PC-3 (cell line): ENCODE data around the gene ABCD4. TPM values are rescaled to one million over a fixed set of nuclear protein-coding genes. Genes with fewer than 3 reads are reported as not detected.

Experiments used
- ATAC-seq: fragments of 200-7000 bp; cut with Tn5 transposase; 2 replicates; pipeline ENCODE4 v1.9.1; 2020; ENCODE audit warnings: mild to moderate bottlenecking, moderate library complexity
- BruUV-seq: library from RNA; stranded (reverse); fragments of 400-500 nt; replicated peaks from 2 replicates; lab custom pipeline; 2021; lab: Mats Ljungman, UMichigan
- CTCF ChIA-PET: fragments of 300-600 bp; sonication (Branson Sonifier 250); formaldehyde crosslinking; loops from one replicate; lab custom pipeline; 2022; ENCODE audit warnings: antibody characterized with exemption; lab: Charles Lee
- POLR2A ChIA-PET: fragments of 300-600 bp; sonication (Branson Sonifier 250); formaldehyde crosslinking; loops from one replicate; lab custom pipeline; 2022; ENCODE audit warnings: antibody characterized with exemption; ENCODE audit not compliant: unreplicated experiment; lab: Charles Lee
- DNase-seq: peaks from one replicate; pipeline ENCODE4 v3.0.0-alpha.2; 2015
- H2AFZ ChIP-seq: fragments of 300-600 bp; sonication (generic); 2 replicates; pipeline ENCODE4 v1.6.0; 2016; ENCODE audit warnings: antibody characterized with exemption, low read length
- H3F3A ChIP-seq: fragments of 300-600 bp; sonication (generic); one replicate; pipeline ENCODE4 v1.6.0; 2017; ENCODE audit warnings: antibody characterized with exemption, low read length, control low read depth, mild to moderate bottlenecking; ENCODE audit not compliant: unreplicated experiment
- H3K27ac ChIP-seq: fragments of 300-600 bp; sonication (generic); 2 replicates; pipeline ENCODE4 v1.5.1; 2016; ENCODE audit warnings: mild to moderate bottlenecking, low read length
- H3K27me3 ChIP-seq: fragments of 300-600 bp; sonication (generic); 2 replicates; pipeline ENCODE4 v1.6.1; 2016; ENCODE audit warnings: low read length, mixed read lengths
- H3K36me3 ChIP-seq: fragments of 300-600 bp; sonication (generic); 2 replicates; pipeline ENCODE4 v1.6.1; 2016; ENCODE audit warnings: low read depth, mixed run types, low read length, mixed read lengths
- H3K4me1 ChIP-seq: fragments of 300-600 bp; sonication (generic); 2 replicates; pipeline ENCODE4 v1.5.1; 2016; ENCODE audit warnings: low read length; ENCODE audit not compliant: insufficient read depth
- H3K4me2 ChIP-seq: fragments of 300-600 bp; sonication (generic); 2 replicates; pipeline ENCODE4 v1.6.0; 2016; ENCODE audit warnings: low read length
- H3K4me3 ChIP-seq: fragments of 300-600 bp; sonication (generic); 2 replicates; pipeline ENCODE4 v1.5.1; 2016; ENCODE audit warnings: mild to moderate bottlenecking, low read length, mixed read lengths
- H3K79me2 ChIP-seq: fragments of 300-600 bp; sonication (generic); 2 replicates; pipeline ENCODE4 v1.6.1; 2017; ENCODE audit warnings: low read length, mixed read lengths
- H3K9ac ChIP-seq: fragments of 300-600 bp; sonication (generic); 2 replicates; pipeline ENCODE4 v1.6.0; 2016; ENCODE audit warnings: mild to moderate bottlenecking, low read length
- H3K9me2 ChIP-seq: fragments of 300-600 bp; sonication (generic); replicated peaks from 2 replicates; pipeline ENCODE4 v1.6.1; 2016; ENCODE audit warnings: mixed run types, low read length, mixed read lengths
- H3K9me3 ChIP-seq: fragments of 300-600 bp; sonication (generic); 2 replicates; pipeline ENCODE4 v1.6.1; 2016; ENCODE audit warnings: low read length, mixed read lengths
- H4K20me1 ChIP-seq: fragments of 300-600 bp; sonication (generic); 2 replicates; pipeline ENCODE4 v1.6.1; 2016; ENCODE audit warnings: low read length, mixed read lengths
- CTCF ChIP-seq: fragments of 300-600 bp; sonication (generic); conservative IDR thresholded peaks from 2 replicates; pipeline ENCODE4 v1.5.1; 2017; ENCODE audit warnings: antibody characterized with exemption, low read depth, mild to moderate bottlenecking, low read length
- EZH2 ChIP-seq: fragments of 300-600 bp; sonication (generic); IDR thresholded peaks from one replicate; pipeline ENCODE4 v1.6.1; 2017; ENCODE audit warnings: antibody characterized with exemption, mild to moderate bottlenecking, low read length; ENCODE audit not compliant: unreplicated experiment
- EZH2phosphoT487 ChIP-seq: fragments of 300-600 bp; sonication (generic); IDR thresholded peaks from 2 replicates; pipeline ENCODE4 v1.6.1; 2018; ENCODE audit warnings: mild to moderate bottlenecking, antibody characterized with exemption, low read length, borderline replicate concordance
- intact Hi-C: fragments of 100-400 bp; cut with micrococcal nuclease; formaldehyde crosslinking; loops from 2 replicates; pipeline ENCODE4 v1.9.0; 2023
- total RNA-seq: library from RNA; depleted of rRNA; stranded (reverse); fragments of >200 nt; gene quantifications from 2 replicates; pipeline ENCODE4 v1.2.3, GENCODE V29; 2014

Gene ABCD4
- total RNA-seq, 1 experiment from 2014 or later = 27.1 TPM

- intact Hi-C loops = no loop called here
- ChIA-PET POLR2A (no interaction called here), CTCF (no interaction called here)
- Histone ChIP-seq H2AFZ (no peak overlapping the region), H4K20me1 (no peaks in the 10 kb centered on the region), H3K79me2 (no peaks in the 10 kb centered on the region), H3K9ac (no peak overlapping the region), H3K9me2 (no peaks in the 10 kb centered on the region), H3F3A (no peaks in the 10 kb centered on the region), H3K9me3 (no peaks in the 10 kb centered on the region), H3K27me3 (peaks cover 28% of the 10 kb centered on the region), H3K4me1 (no peaks in the 10 kb centered on the region), H3K4me3 (no peak overlapping the region), H3K4me2 (no peak overlapping the region), H3K27ac (no peak overlapping the region), H3K36me3 (no peaks in the 10 kb centered on the region)
- DNase-seq (no peak), ATAC-seq (no peak)
- no peak for TF ChIP-seq CTCF
- TF ChIP-seq EZH2 = no peak
- BruUV-seq = no TSS peak
These were observed 56.2 kb downstream of the ABCD4 start for GRCh38 chr14:74246542-74246941.

GRCh38 chr14:74245292-74245691 lies 57.4 kb downstream of the ABCD4 start:
- H3K4me1 ChIP-seq = no peaks in the 10 kb centered on the region
- H3F3A ChIP-seq = no peaks in the 10 kb centered on the region
- H3K27me3 ChIP-seq = peaks cover 41% of the 10 kb centered on the region
- no peak overlapping the region for H3K27ac ChIP-seq
- DNase-seq = no peak
- POLR2A ChIA-PET = no interaction called here
- H3K36me3 ChIP-seq = no peaks in the 10 kb centered on the region
- no peak overlapping the region for H3K9ac ChIP-seq
- H3K4me3 ChIP-seq = no peak overlapping the region
- CTCF ChIA-PET = no interaction called here
- intact Hi-C loops = no loop called here
- H2AFZ ChIP-seq = no peak overlapping the region
- BruUV-seq = no TSS peak
- H3K9me2 ChIP-seq = no peaks in the 10 kb centered on the region
- TF ChIP-seq EZH2phosphoT487 = no peak
- no peak for TF ChIP-seq EZH2
- TF ChIP-seq CTCF = no peak
- H4K20me1 ChIP-seq = no peaks in the 10 kb centered on the region
- no peaks in the 10 kb centered on the region for H3K9me3 ChIP-seq
- ATAC-seq = no peak
- no peak overlapping the region for H3K4me2 ChIP-seq
- H3K79me2 ChIP-seq = no peaks in the 10 kb centered on the region

- Histone ChIP-seq H3K79me2 (no peaks in the 10 kb centered on the region), H3K36me3 (no peaks in the 10 kb centered on the region), H3K4me3 (no peak overlapping the region), H2AFZ (no peak overlapping the region), H4K20me1 (no peaks in the 10 kb centered on the region), H3K27me3 (peaks cover 44% of the 10 kb centered on the region), H3K9ac (no peak overlapping the region), H3K4me1 (no peaks in the 10 kb centered on the region), H3F3A (no peaks in the 10 kb centered on the region), H3K4me2 (no peak overlapping the region), H3K9me2 (no peaks in the 10 kb centered on the region), H3K27ac (no peak overlapping the region), H3K9me3 (no peaks in the 10 kb centered on the region)
- BruUV-seq = no TSS peak
- intact Hi-C loops = no loop called here
- no peak for DNase-seq
- TF ChIP-seq EZH2phosphoT487 (no peak), CTCF (peak; percentile 41; the same call in 1 of the 2 replicates)
- CTCF ChIA-PET = no interaction called here
- POLR2A ChIA-PET = no interaction called here
- 0 out of 2 replicates have a peak, but pooled peaks have one; percentile 50 for ATAC-seq
These were observed 58.6 kb downstream of the ABCD4 start for GRCh38 chr14:74244115-74244514.
